ENCODE measurements around the gene ANO5. TPM values are rescaled to one million over a fixed set of nuclear protein-coding genes. Genes with fewer than 3 reads are reported as not detected.

Gene ANO5
- total RNA-seq, 1 experiment from 2014 or later: 4.3 TPM

DNA sequence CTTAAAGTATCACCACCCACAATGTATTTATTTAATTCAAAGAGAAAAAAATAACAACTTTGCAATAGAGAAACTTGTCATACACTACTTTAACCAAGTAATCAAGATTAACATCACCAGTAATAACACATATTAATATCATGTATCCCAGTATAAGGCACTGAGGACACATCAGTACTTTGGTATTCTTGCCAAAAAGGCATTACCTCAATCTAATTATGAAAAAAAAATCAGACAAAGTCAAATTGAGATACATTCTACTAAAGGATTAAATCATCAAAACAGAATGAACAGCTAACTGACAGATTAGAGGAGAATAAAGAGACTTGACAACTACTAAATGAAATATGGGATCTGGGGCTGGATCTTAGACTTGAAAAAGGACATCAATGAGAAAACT is 109.5 kb downstream of the ANO5 start:
- CTCF ChIA-PET: no interaction called here
- Mint-ChIP-seq H3K27me3 (ENCODE audit: unreplicated experiment) (peaks cover 13% of the 10 kb centered on the region), H3K36me3 (ENCODE audit: insufficient read depth, unreplicated experiment) (no peaks in the 10 kb centered on the region), H3K27ac (ENCODE audit: unreplicated experiment) (no peak overlapping the region), H3K9me3 (ENCODE audit: low read depth, unreplicated experiment) (no peaks in the 10 kb centered on the region), H3K4me1 (ENCODE audit: low read depth, unreplicated experiment) (peaks cover 8% of the 10 kb centered on the region), H3K4me3 (ENCODE audit: low read depth, unreplicated experiment) (no peak overlapping the region)
- TF ChIP-seq, protein P1, sequence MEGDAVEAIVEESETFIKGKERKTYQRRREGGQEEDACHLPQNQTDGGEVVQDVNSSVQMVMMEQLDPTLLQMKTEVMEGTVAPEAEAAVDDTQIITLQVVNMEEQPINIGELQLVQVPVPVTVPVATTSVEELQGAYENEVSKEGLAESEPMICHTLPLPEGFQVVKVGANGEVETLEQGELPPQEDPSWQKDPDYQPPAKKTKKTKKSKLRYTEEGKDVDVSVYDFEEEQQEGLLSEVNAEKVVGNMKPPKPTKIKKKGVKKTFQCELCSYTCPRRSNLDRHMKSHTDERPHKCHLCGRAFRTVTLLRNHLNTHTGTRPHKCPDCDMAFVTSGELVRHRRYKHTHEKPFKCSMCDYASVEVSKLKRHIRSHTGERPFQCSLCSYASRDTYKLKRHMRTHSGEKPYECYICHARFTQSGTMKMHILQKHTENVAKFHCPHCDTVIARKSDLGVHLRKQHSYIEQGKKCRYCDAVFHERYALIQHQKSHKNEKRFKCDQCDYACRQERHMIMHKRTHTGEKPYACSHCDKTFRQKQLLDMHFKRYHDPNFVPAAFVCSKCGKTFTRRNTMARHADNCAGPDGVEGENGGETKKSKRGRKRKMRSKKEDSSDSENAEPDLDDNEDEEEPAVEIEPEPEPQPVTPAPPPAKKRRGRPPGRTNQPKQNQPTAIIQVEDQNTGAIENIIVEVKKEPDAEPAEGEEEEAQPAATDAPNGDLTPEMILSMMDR (IDR thresholded peaks at IDR 0.05; ENCODE audit: unreplicated experiment): no peak
- no peak for DNase-seq
- no TSS peak for BruUV-seq (replicated peaks)
- intact Hi-C loops (cut with micrococcal nuclease; ENCODE audit: unreplicated experiment): no loop called here

DNA sequence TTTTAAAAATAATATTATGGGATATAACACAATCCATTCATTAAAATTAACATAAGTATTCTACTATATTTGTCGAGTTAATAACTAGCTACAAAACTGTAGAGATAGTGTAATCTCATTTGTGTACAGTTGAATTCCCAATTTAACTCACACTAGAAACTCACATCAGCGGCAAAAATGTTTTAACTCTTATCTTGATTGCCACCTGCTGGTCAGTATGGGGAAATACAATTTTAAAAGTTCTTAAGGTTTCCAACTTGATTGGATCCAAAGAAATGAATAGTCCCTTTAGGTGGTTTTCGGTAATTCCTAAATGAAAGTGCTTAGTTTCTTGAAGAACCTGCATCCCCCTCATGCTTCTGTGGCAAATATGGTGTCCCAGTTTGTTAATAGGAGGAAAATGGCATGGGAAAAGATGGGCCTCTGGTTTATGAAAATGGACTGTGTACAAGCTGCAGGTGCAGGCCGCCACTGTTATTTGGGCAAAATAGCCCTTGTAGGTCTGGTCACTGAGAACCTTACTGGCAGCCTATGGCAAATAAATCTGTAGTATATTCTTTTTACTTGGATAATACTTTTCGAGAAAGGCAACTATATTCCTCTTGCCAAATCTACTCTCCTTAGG is 111.6 kb downstream of the ANO5 start:
- no peak overlapping the region for H3K27ac Mint-ChIP-seq (ENCODE audit: unreplicated experiment)
- CTCF ChIA-PET: interaction anchor here (0.9 to 1.9 kb wide), 2 partner anchors 134 to 135 kb away, joined by 4 to 7 read pairs; no protein-coding TSS in a partner anchor
- intact Hi-C loops (cut with micrococcal nuclease; ENCODE audit: unreplicated experiment): loop anchor here (1.0 kb wide), 3 partner anchors 59 to 1656 kb away; no protein-coding TSS in a partner anchor

DNA sequence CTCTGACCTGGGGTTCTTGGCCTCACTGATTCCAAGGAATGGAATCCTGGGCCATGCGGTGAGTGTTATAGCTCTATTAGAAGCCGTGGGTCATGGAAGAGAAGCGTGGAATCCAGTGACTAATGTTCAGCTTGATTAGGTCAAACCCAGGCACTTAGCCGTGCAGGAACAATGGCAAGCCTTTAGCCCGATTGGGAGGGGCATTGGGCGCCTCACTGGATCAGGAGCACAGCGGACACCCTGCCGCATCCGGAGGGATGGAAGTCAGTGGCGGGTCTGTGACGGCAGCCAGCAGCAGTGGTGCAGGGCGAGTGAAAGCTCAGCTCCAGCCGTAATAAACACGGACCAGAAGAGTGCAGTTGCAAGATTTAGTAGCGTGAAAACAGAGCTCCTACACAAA is 124.8 kb downstream of the ANO5 start:
- Mint-ChIP-seq H3K4me1 (ENCODE audit: low read depth, unreplicated experiment) (no peaks in the 10 kb centered on the region), H3K27me3 (ENCODE audit: unreplicated experiment) (peaks cover 22% of the 10 kb centered on the region), H3K36me3 (ENCODE audit: insufficient read depth, unreplicated experiment) (no peaks in the 10 kb centered on the region), H3K9me3 (ENCODE audit: low read depth, unreplicated experiment) (peaks cover 3% of the 10 kb centered on the region), H3K27ac (ENCODE audit: unreplicated experiment) (no peak overlapping the region), H3K4me3 (ENCODE audit: low read depth, unreplicated experiment) (no peak overlapping the region)
- CTCF ChIA-PET: interaction anchor here (0.9 kb wide), 1 partner anchor 269 kb away, joined by 6 read pairs; no protein-coding TSS in a partner anchor
- TF ChIP-seq, protein P1 (IDR thresholded peaks at IDR 0.05; ENCODE audit: unreplicated experiment): no peak
- intact Hi-C loops (cut with micrococcal nuclease; ENCODE audit: unreplicated experiment): no loop called here
- DNase-seq: no peak
- BruUV-seq (replicated peaks): no TSS peak

More for the DNA sequence above, 111.6 kb downstream of the ANO5 start:
- Mint-ChIP-seq H3K4me1 (ENCODE audit: low read depth, unreplicated experiment) (peaks cover 8% of the 10 kb centered on the region), H3K36me3 (ENCODE audit: insufficient read depth, unreplicated experiment) (no peaks in the 10 kb centered on the region), H3K27me3 (ENCODE audit: unreplicated experiment) (peaks cover 13% of the 10 kb centered on the region), H3K4me3 (ENCODE audit: low read depth, unreplicated experiment) (no peak overlapping the region), H3K9me3 (ENCODE audit: low read depth, unreplicated experiment) (no peaks in the 10 kb centered on the region)
- TF ChIP-seq, protein P1 (IDR thresholded peaks at IDR 0.05; ENCODE audit: unreplicated experiment): no peak
- BruUV-seq (replicated peaks): no TSS peak
- no peak for DNase-seq

GRCh38 chr11:22331771-22332170 is 138.9 kb downstream of the ANO5 start:
- no peaks in the 10 kb centered on the region for H3K9me3 Mint-ChIP-seq (ENCODE audit: low read depth, unreplicated experiment)
- TF ChIP-seq, protein P1 (IDR thresholded peaks at IDR 0.05; ENCODE audit: unreplicated experiment): no peak
- H3K4me3 Mint-ChIP-seq (ENCODE audit: low read depth, unreplicated experiment): no peak overlapping the region
- BruUV-seq (replicated peaks): no TSS peak
- intact Hi-C loops (cut with micrococcal nuclease; ENCODE audit: unreplicated experiment): loop anchor here (5.0 kb wide), 2 partner anchors 336 to 401 kb away; partner anchors contain the start of gene GAS2
- H3K4me1 Mint-ChIP-seq (ENCODE audit: low read depth, unreplicated experiment): no peaks in the 10 kb centered on the region
- no peak overlapping the region for H3K27ac Mint-ChIP-seq (ENCODE audit: unreplicated experiment)
- H3K36me3 Mint-ChIP-seq (ENCODE audit: insufficient read depth, unreplicated experiment): no peaks in the 10 kb centered on the region
- H3K27me3 Mint-ChIP-seq (ENCODE audit: unreplicated experiment): peaks cover 8% of the 10 kb centered on the region
- DNase-seq: no peak
- CTCF ChIA-PET: no interaction called here

Other genes starting within 250 kb of the ANO5 start
- gene SLC17A6, start 145.3 kb downstream of the ANO5 start, total RNA-seq (2022): not detected in 2 replicates

All from Calu3 (cell line).